ENCODE data around the gene UCMA. TPM values are rescaled to one million over a fixed set of nuclear protein-coding genes. Genes with fewer than 3 reads are reported as not detected.
"Not testable (repeated sequence)": the region's sequence is repeated elsewhere in the genome, so short reads cannot be mapped to it uniquely, and the experiment has no call there.

UCMA gene
- not detected for total RNA-seq

- no peak for DNase-seq
Measured at GRCh38 chr10:13234172-13234571, at the start of gene UCMA. TSS of gene UCMA (minus strand) at chr10:13234374. CDS start at chr10:13234258, 116 bp downstream.

- not testable (repeated sequence) for DNase-seq
Measured at GRCh38 chr10:13282348-13282747, 48.2 kb upstream of the UCMA start.

- DNase-seq, result no peak
Measured at GRCh38 chr10:13276749-13277365, 42.7 kb upstream of the UCMA start.

GRCh38 chr10:13276146-13276545 is 42.0 kb upstream of the UCMA start:
- DNase-seq, result not testable (repeated sequence)

GRCh38 chr10:13272164-13272571 is 38.0 kb upstream of the UCMA start:
- no peak for DNase-seq

GRCh38 chr10:13271552-13272163 is 37.5 kb upstream of the UCMA start:
- peak; percentile 39 for DNase-seq

GRCh38 chr10:13270877-13271551 is 36.8 kb upstream of the UCMA start:
- no peak for DNase-seq

- no peak for DNase-seq
Measured at GRCh38 chr10:13268841-13269240, 34.7 kb upstream of the UCMA start.

- DNase-seq, result no peak
Measured at GRCh38 chr10:13268310-13268709, 34.1 kb upstream of the UCMA start.

- DNase-seq, result no peak
Measured at GRCh38 chr10:13263591-13263990, 29.4 kb upstream of the UCMA start.

GRCh38 chr10:13262433-13262832 is 28.3 kb upstream of the UCMA start:
- no peak for DNase-seq

GRCh38 chr10:13257621-13258140 is 23.5 kb upstream of the UCMA start:
- DNase-seq, result no peak

GRCh38 chr10:13256627-13257026 is 22.5 kb upstream of the UCMA start:
- DNase-seq, result no peak

- no peak for DNase-seq
Measured at GRCh38 chr10:13253726-13254125, 19.6 kb upstream of the UCMA start.

GRCh38 chr10:13247784-13248183 is 13.6 kb upstream of the UCMA start:
- DNase-seq, result no peak

GRCh38 chr10:13247246-13247645 is 13.1 kb upstream of the UCMA start:
- no peak for DNase-seq

- DNase-seq, result not testable (repeated sequence)
Measured at GRCh38 chr10:13242260-13242659, 8.1 kb upstream of the UCMA start.

GRCh38 chr10:13241613-13242012 is 7.4 kb upstream of the UCMA start:
- no peak for DNase-seq

GRCh38 chr10:13239923-13240322 is 5.7 kb upstream of the UCMA start:
- no peak for DNase-seq

- DNase-seq, result no peak
Measured at GRCh38 chr10:13238271-13239077, 4.3 kb upstream of the UCMA start.

GRCh38 chr10:13236638-13237037 is 2.5 kb upstream of the UCMA start:
- DNase-seq, result no peak

GRCh38 chr10:13234736-13235135 is 562 bp upstream of the UCMA start:
- DNase-seq, result not testable (repeated sequence)

- DNase-seq, result no peak
Measured at GRCh38 chr10:13233358-13233757, 816 bp downstream of the UCMA start.

All from effector CD4-positive, alpha-beta T cell (primary cell).